ENCODE data around the gene GREB1. TPM values are rescaled to one million over a fixed set of nuclear protein-coding genes. Genes with fewer than 3 reads are reported as not detected.

Gene GREB1
- total RNA-seq, 2 donors from 2014 or later, result 2.4 to 13.5 TPM

GRCh38 chr2:11684894-11685460 is 151.1 kb downstream of the GREB1 start:
- no peaks in the 10 kb centered on the region for H3K36me3 ChIP-seq
- no peaks in the 10 kb centered on the region for H3K27me3 ChIP-seq (replicated peaks; ENCODE audit: insufficient read depth)
- no peak overlapping the region for H3K27ac ChIP-seq
- peaks cover 11 to 27% of the 10 kb centered on the region in 2 donors for H3K4me1 ChIP-seq (ENCODE audit: control insufficient read depth in 1 of 2, low read depth in 2 of 2)
- no peak for ATAC-seq (ENCODE audit: insufficient number of reproducible peaks, low FRiP score, low read depth)
- TF ChIP-seq CTCF (IDR thresholded peaks at IDR 0.05), result no peak
- no peak overlapping the region for H3K4me3 ChIP-seq
- no peaks in the 10 kb centered on the region for H3K9me3 ChIP-seq
- DNase-seq (ENCODE audit: low spot score), result no peak

- H3K27ac ChIP-seq, result no peak overlapping the region
- H3K36me3 ChIP-seq, result no peaks in the 10 kb centered on the region
- H3K4me3 ChIP-seq, result no peak overlapping the region
- no peaks in the 10 kb centered on the region for H3K27me3 ChIP-seq (replicated peaks; ENCODE audit: insufficient read depth)
- DNase-seq (ENCODE audit: low spot score) (no peak), ATAC-seq (ENCODE audit: insufficient number of reproducible peaks, low FRiP score, low read depth) (no peak)
- TF ChIP-seq CTCF (IDR thresholded peaks at IDR 0.05), result no peak
- H3K9me3 ChIP-seq, result no peaks in the 10 kb centered on the region
- peaks cover 11 to 27% of the 10 kb centered on the region in 2 donors for H3K4me1 ChIP-seq (ENCODE audit: control insufficient read depth in 1 of 2, low read depth in 2 of 2)
These were observed 152.1 kb downstream of the GREB1 start for GRCh38 chr2:11685906-11686470.

DNA sequence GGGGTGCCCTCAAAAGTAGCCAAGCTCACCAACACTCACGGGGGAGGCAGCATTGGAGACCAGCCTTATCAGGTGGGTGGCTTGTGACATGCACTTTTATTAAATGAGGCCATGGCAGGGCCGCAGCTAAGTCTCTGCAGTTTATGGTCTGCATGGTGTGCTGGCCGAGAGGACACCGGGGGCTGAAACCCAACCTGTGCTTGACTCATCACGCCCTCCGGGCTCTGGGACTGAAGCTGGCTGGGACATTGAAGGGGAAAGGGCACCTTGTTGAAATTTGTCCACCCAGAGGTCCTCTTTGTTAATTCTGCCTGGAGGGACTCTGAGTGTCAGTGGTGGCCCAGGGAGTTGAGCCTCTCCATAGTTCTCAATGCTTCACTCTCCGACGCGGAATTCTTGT is 153.9 kb downstream of the GREB1 start:
- no peaks in the 10 kb centered on the region for H3K27me3 ChIP-seq (replicated peaks; ENCODE audit: insufficient read depth)
- no peak for TF ChIP-seq CTCF (IDR thresholded peaks at IDR 0.05)
- H3K4me3 ChIP-seq, result peak overlapping the region; percentile 61
- peaks cover 11 to 33% of the 10 kb centered on the region in 2 donors for H3K4me1 ChIP-seq (ENCODE audit: control insufficient read depth in 1 of 2, low read depth in 2 of 2)
- H3K27ac ChIP-seq, result peak overlapping the region; percentile 35 to 57
- H3K9me3 ChIP-seq, result no peaks in the 10 kb centered on the region
- DNase-seq (ENCODE audit: low spot score) (no peak), ATAC-seq (ENCODE audit: insufficient number of reproducible peaks, low FRiP score, low read depth) (no peak)
- H3K36me3 ChIP-seq, result no peaks in the 10 kb centered on the region

- TF ChIP-seq CTCF (IDR thresholded peaks at IDR 0.05), result peak; percentile 76
- DNase-seq (ENCODE audit: low spot score), result peak; percentile 49
- Histone ChIP-seq H3K27me3 (replicated peaks; ENCODE audit: insufficient read depth) (no peaks in the 10 kb centered on the region), H3K4me1 (ENCODE audit: control insufficient read depth in 1 of 2, low read depth in 2 of 2) (peaks cover 16 to 40% of the 10 kb centered on the region in 2 donors), H3K4me3 (peak overlapping the region; percentile 61), H3K9me3 (no peaks in the 10 kb centered on the region), H3K27ac (peak overlapping the region; percentile 35 to 57), H3K36me3 (no peaks in the 10 kb centered on the region)
- peak; percentile 77 for ATAC-seq (ENCODE audit: insufficient number of reproducible peaks, low FRiP score, low read depth)
These were observed 154.6 kb downstream of the GREB1 start for GRCh38 chr2:11688222-11689069.

DNA sequence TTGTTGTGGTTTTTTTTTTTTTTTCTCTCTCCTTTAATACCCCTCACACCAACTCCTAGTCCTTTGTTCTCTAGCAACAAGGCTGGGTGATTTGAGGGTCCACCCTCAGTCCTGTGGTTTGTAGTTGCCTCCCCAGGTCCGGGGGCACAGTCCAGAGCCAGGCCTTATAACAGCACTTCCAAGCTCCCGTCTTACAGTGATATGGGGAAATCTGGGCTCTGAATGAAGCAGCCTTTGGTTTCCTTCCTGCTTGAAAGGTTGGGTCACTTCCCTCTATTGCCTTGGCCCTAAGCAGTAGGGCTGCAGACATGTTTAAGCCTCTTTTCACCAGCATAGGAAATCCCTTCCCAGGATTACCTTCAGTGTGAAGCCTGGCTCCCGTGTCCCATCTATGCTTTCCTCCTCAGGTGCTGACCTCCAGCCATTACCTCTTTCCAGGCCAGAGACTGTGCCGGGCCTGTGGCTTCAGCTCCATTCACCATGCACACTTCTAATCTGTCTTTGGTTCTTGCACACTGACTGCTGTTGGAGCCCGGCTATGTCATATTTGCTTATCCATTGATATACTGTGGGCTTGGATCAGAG is 157.3 kb downstream of the GREB1 start:
- Histone ChIP-seq H3K27me3 (replicated peaks; ENCODE audit: insufficient read depth) (no peaks in the 10 kb centered on the region), H3K4me1 (ENCODE audit: control insufficient read depth in 1 of 2, low read depth in 2 of 2) (peaks cover 12 to 30% of the 10 kb centered on the region in 2 donors), H3K36me3 (no peaks in the 10 kb centered on the region), H3K27ac (no peak overlapping the region), H3K4me3 (no peak overlapping the region), H3K9me3 (no peaks in the 10 kb centered on the region)
- DNase-seq (ENCODE audit: low spot score) (no peak), ATAC-seq (ENCODE audit: insufficient number of reproducible peaks, low FRiP score, low read depth) (no peak)
- no peak for TF ChIP-seq CTCF (IDR thresholded peaks at IDR 0.05)

Measured in thoracic aorta (tissue), 2 donors.